GM19023 (cell line): ENCODE data around the gene LARP7.
A peak's percentile ranks its signal among the peaks of the same experiment; 100 is the strongest.
"Not testable (repeated sequence)": the region's sequence is repeated elsewhere in the genome, so short reads cannot be mapped to it uniquely, and the experiment has no call there.

ENCODE experiments used
- ATAC-seq: cut with Tn5 transposase; IDR thresholded peaks from one replicate; pipeline ENCODE4 v1.9.1; 2021; ENCODE audit warnings: mild to moderate bottlenecking, moderate library complexity; ENCODE audit not compliant: unreplicated experiment

Gene LARP7

DNA sequence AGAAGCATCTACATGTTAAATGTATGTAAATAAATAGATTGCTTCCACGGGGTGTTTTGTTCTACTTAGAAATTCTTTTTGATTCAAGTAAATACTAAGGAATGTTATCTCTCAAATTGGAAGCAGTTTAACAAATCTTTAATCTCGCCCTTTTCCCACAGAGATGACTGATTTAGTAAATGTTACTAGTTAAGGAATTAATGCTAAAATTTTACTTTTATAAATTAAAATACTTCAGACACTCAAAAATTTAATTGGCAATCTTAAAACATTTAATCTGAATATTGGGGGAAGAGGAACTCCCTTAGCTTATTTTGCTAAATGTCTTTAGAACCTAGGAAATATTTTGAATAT lies 12.1 kb downstream of the LARP7 start:
- no peak for ATAC-seq

DNA sequence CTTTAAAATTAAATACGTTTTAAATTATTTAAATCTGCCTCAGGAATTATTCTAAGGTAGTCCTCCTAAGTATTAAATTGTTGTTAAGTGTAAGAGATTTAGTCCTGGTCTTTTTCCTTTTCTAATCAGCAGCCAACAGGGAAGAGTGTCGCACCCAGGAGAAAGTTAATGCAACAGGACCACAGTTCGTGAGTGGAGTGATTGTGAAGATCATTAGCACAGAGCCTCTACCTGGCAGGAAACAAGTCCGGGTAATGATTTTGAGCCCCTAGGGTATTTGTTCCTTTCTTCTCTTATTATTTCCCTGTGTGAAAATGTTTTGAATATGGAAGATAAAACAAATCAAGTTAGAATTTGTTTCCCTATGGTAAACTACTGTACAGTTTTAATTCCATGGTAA lies 13.4 kb downstream of the LARP7 start:
- no peak for ATAC-seq

DNA sequence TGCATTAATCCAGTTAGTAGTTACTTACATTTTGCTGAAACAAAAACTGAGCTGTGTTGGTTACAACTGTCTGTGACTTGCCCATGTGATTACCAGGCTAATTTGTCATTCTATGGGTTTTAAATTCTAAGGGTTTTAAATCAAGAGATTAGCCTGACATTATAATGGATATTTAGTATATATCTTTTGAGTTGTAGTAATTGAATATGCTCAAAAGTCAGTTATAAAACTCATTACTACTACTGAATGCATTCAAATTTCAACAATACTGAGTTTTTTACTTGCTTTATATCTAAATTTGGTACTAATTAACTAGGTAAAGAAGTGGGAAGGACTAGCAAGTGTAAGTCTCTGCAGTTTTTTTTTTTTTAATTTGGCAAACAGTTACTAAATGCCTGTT lies 14.7 kb downstream of the LARP7 start:
- no peak for ATAC-seq

DNA sequence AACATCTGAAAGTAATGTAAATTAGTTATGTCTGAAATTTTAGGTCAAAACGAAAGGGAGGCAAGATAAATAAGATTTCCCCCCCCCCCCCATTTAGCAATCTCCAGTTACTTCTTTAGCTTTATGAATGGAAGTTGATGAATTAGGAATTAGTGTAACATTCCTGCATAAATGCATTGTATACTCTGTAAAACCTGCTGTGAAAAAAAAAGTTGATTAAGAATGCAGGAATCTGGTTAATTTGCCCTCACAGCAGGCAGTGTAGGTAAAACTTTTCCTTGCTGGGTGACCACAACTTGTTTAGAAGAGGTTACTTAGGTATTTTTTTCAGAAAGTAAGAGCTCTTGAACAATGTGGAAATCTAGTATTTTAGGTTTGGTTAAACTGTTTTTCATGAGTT lies 15.3 kb downstream of the LARP7 start:
- no peak for ATAC-seq

DNA sequence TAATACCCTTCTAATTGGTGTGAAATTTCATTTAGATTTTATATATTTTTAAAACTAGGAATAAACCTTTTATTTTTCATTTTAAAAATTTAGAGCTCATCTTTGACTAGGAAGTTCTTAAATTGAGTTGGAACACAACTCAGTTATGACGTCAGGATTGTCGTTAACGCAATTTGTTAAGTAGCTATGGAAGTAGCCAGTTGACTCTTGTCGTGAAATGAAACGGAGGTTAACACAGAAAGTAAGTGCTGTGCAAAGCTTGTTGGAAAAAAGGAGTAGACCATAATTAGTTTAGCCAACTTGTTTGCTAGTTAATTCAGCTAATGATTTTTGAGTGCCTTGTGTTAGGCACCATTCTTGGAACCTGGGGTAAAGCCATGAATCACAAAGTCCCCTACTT lies 18.3 kb downstream of the LARP7 start:
- ATAC-seq, result no peak

DNA sequence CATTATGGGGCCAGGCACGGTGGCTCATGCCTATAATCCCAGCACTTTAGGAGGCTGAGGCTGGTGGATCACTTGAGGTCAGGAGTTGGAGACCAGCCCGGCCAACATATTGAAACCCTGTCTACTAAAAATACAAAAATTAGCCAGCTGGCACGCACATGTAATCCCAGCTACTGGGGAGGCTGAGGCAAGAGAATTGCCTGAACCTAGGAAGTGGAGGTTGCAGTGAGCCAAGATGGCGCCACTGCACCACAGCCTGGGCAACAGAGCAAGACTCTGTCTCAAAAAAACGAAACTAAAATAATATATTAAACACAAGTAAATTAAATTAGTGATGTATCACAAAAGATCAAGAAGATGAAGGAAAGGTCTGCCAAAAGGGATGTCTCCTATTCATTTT lies 19.2 kb downstream of the LARP7 start:
- not testable (repeated sequence) for ATAC-seq

DNA sequence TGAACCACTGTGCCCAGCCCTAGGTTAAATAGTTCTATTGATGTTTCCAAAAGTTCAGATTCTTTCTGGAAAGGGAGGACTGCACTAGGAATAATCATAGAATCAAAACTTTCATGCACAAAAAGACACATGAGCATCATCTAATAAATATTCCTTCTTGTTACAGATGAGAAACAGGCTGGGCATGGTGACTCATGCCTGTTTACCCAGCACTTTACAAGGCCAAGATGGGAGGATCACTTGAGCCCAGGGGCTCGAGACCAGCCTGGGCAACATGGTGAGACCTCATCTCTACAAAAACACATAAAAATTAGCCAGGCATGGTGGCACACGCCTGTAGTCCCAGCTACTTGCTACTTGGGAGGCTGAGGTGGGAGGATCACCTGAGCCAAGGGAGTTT lies 27.7 kb downstream of the LARP7 start:
- no peak for ATAC-seq

DNA sequence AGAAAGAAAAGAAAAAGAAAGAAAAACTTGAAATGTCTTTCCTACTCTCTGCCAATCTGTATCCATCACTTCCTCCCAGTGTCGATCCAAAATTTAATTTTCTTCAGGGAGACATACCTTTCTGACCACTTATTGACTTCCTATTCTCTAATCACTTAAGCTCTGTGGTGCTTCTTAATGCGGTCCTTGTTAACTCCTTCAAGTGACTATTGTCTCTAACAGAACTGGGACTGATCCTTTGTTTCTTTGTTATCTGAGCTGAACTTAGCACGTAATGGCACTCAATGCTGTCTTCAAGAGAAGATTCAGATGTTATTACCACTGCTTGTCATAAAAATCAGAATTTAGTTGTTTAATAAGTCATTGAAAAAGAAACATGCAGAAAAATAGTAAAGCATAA lies 31.2 kb downstream of the LARP7 start:
- ATAC-seq, result no peak

DNA sequence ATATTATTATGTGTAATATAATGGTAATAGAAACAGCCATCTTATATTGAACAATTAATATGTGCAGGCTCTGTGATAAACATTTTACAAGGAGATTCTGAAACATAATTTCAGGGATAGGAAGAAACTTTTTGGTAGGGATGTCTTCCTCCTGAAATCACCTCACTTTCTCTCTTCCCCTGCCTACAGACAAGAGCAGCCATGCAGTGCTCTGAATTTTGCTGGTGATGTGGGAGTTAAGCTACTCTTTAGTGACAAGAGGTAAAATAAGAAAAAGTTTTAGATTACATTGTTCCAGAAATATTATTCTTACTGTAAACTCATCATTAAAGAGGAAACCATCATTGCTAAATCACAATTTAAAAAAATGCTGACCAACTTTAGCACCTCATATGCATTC lies 36.1 kb downstream of the LARP7 start:
- ATAC-seq, result no peak

DNA sequence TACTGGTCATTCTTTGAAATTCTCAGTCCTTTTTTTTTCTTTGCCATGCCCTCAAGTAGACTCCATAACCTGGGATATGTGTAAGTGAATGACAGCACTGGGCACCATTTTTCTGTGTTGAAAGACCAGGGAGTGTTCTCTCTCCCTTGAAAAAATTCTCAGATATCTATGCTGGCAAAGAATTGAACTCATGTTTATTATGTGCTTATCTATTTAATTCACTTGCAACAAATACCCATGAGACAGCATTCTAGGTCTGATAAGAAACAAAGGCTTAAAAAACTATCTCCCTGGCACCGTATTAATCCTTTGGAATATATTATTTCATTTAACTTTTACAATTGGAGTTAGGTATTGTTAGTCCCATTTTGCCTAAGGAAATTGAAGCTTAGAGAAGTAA lies 36.7 kb downstream of the LARP7 start:
- no peak for ATAC-seq

DNA sequence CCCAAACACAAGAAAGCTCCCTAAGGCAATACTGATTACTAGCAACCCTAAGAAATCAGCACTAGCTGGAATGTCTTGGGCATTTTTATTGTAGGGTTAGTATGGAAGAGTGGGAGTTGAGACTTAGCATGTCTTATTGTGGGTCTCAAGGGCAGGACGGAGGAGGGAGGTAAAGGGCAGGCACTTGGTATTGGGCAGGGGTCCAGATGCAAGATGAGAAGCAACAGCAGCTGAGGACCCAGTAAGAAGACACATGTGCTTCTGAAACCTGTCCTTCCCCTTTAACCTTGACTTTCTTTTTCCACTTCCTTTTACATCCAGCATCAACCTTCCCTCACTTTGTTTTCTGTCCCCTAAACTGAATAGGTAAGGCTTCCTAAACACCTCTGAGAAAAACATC lies 37.4 kb downstream of the LARP7 start:
- ATAC-seq, result no peak

DNA sequence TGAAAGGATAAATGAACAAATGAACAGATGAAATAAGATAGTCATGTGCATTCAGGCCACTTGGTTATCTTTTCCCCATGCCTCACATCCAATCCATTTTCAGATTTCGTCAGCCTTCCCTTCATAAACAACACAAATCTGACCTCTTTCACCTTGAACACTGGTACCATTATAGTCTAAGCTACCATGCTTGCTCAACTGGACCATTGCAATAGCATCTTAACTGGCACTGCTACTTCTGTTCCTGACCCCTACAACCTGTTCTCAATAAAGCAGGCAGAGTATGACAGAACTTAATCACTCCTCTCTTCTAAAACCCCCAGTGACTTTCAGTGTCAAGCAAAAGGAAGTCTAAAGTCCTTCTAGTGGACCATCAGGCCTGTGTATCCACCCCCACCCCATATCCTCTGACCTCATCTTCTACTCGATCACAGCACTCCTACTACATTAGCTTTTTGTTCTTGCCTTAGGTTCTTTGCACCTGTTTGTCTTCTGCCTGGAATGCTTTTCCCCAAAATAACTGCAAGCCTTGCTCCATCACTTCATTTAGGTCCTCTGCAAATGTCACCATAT lies 40.7 kb downstream of the LARP7 start:
- no peak for ATAC-seq

DNA sequence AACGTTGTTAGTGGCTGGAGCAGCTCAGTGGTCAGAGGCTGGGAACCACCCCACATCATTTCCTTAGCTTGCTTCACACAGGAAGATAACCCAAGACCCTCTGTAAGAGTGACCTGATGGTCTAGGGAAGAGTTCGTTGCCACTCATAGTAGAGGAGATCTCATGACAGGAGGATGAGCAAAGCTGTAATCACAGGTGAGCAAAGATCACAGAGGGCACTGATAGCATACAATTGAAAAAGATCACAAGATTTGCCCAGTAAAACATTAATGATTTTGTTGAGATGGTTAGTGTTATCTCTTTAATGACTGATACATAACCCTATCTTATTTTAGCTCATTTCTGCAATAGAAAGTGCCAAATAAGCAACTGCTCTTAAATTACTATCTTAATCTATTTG lies 44.1 kb downstream of the LARP7 start:
- ATAC-seq, result no peak

DNA sequence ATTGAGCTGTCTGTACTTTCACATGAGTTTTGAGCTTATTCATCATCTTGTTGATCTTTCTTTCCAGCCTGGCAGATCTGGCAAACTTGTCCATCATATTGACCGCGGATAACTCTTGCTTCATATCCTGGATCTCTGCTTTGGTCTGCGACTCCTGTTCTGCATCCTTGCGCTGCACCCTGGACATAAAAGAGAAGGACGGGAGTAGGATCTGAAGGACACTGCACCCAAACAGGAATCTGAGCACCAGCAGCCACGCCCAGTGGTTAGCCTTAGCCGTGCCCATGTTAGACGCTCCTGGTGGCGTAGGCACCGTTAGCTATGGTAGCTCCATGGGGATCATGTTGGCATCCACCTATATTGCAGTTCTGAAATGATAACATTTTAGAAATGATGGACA lies 56.6 kb downstream of the LARP7 start:
- ATAC-seq, result no peak

DNA sequence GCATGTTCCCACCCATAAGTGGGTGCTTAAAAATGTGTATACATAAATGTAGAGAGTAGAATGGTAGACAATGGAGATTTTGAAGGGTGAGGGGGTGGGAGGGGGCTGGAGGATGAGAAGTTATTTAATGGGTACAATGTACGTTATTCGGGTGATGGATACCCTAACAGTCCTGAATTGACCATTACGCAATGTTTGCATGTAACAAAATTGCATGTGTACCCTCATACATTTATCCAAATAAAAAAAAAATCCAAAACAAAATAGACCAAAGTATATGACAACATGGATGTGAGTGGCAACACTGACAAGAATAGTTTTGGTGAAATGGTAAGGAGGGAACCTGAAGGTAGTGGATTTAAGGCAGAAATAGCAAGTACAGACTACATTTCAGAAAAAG lies 63.7 kb downstream of the LARP7 start:
- ATAC-seq, result no peak

DNA sequence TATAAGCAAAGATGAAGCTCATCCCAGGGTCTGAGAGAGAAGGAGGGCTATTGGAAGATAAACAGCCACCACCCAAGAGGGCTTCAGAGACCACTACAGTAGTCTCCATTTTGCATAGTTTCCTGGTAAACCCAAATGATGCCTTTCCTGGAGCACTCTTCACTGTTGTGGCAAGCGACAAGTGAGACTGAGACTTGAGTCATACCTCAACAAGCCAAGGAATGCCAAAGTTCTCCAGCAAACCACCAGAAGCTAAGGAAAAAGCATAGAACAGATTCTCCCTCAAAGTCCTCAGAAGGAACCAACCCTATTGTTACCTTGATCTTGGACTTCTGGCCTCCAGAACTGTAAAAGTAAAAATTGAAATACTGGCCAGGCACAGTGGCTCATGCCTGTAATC lies 65.9 kb downstream of the LARP7 start:
- no peak for ATAC-seq

DNA sequence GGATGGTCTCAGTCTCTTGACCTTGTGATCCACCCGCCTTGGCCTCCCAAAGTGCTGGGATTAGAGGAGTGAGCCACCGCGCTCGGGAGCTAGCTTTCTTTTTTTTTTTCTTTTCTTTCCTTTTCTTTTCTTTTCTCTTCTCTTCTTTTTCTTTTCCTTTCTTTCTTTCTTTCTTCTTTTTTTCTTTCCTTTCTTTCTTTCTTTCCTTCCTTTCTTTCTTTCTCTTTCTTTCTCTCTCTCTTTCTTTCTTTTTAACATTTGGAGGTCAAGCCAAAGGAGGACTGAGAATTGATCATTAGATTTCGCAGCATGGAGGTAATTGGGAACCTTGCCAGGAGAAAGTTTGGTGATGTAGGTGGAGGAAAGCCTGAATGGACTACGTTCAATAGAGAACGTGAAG lies 67.4 kb downstream of the LARP7 start:
- no peak for ATAC-seq

DNA sequence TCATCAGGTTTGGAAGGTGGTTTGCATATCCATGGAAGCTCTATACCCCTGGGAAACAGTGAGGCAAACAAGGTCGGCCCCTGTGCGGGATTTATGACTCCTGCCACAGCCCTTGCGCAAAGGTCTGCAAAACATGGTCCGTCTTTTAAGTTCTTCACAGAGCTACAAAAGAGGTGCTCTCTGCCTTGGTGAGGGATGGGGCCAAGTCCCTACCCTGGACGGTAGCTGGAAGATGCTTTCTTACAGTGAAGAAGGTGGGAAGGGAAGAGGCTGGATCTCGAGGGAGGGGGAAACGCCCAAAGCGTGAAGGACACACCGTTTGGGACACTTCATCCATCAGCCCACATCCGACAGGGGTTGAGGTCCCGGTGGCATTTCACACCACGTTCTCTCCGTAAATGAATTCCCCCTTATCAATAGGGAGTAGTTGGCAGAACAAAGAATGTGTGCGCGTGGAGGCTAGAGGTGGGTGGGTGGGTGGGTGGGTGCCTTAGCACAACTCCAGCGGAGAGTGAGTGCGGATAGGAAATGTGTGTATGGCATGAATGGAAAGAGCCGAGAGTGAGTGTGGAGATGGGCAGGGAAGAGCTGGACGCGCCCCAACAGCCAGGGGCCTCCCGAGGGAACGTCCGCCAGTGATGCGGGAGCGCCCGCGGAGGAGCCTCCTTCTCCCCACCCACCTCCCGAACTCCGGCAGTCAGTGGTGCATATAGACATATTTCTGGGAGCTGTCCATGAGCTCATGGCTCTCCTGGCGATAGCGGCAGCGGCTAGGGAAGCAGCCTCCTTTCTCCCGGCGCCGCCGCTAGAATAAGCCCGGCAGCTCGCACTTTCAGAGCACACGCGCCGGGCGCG lies 68.3 kb downstream of the LARP7 start:
- ATAC-seq, result peak; percentile 33

DNA sequence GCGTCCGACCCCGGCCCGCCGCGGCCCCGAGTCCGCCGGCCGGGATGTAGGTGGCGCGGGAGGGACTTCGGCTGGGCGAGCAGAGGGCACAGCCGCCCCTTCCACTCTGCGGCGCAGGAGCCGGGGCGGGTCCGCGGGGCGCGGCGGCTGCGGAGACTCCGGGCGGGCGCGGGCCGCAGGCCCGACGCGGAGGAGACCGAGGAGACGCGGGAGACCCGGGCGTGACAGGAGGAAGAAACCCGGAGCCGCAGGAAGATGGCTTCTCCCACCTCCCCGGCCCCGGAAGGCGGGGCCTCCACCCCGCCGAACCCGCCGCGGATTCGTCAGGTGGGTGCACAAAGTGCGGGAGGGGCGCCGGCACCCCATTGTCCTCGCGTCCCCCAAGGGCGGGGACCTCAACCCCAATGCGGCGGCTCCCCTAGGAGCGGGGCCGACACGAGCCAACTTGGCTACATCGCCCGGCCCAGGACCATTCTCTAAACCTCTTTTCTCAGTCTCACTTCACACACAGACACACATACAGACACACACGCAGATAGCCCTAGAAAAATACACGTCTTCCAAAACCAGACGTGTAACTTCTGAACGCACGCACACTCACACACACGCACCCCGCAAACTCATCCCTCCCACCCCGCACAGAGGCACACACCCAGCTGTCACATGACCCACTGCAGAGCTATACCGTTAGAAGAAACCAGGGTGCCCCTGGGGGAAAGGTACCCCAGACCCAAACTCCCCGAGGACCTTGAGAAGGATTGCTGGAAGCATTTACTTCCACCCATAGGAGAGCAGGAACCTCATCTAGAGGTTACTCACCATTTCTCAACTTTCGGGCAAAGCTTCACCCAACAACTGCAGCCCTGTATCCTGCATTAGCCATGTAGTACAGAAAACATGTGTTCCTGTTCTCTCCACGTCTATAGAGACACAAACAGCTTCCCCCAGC lies 69.2 kb downstream of the LARP7 start:
- peak; percentile 57 for ATAC-seq

DNA sequence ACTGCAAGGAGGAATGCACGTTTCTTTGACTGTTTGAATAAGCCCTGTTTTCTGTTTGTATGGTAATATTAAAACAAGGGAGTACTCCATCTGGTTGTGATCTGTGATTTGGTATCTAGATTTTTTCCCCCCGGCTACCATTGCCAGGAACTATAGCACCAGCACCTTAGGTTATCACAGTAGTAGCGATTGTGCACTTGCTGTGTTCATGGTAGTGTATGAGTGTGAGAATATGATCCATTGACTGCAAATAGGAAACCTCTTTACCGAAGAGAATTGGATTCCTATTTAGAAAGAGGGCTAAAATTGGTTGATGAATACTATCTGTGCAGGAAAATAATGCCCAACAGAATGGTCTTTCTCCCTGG lies 69.9 kb downstream of the LARP7 start:
- ATAC-seq, result no peak
